HEK293T (cell line): Measurements from ENCODE around the gene MAST3.
"Not testable (repeated sequence)": the region's sequence is repeated elsewhere in the genome, so short reads cannot be mapped to it uniquely, and the experiment has no call there.

ENCODE experiments used
- FOXM1 ChIP-seq: fragments of 450-650 bp; IDR thresholded peaks from 2 replicates; pipeline ENCODE4 v1.6.1; 2017; ENCODE audit warnings: mild to moderate bottlenecking, borderline replicate concordance
- HDGF ChIP-seq: fragments of 450-650 bp; IDR thresholded peaks from 2 replicates; pipeline ENCODE4 v1.6.1; 2017; ENCODE audit warnings: antibody characterized with exemption, borderline replicate concordance
- TARDBP ChIP-seq: fragments of 450-650 bp; IDR thresholded peaks from 2 replicates; pipeline ENCODE4 v1.6.1; 2016

DNA sequence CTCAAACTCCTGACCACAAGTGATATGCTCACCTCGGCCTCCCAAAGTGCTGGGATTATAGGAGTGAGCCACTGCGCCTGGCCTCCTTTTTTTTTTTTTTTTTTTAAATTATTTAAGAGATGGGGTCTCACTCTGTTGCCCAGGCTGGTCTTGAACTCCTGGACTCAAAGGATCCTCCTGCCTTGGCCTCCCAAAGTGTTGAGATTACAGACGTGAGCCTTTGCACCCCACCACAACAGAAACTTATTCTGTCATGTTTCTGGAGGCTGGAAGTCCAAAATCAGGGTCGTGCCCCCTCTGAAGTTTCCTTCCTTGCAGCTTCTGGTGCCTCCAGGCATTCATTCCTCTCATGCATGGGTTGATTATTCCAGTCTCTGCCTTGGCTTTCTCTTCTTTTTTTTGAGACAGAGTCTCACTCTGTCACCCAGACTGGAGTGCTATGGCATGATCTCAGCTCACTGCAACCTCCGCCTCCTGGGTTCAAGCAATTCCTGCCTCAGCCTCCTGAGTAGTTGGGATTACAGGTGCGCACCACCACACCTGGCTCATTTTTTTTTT, 61.6 kb downstream of the MAST3 start:
- TF ChIP-seq HDGF, FOXM1, TARDBP: not testable (repeated sequence)
